Measurements from ENCODE around the gene CEP192. TPM values are rescaled to one million over a fixed set of nuclear protein-coding genes. Genes with fewer than 3 reads are reported as not detected.

The CEP192 gene
- total and polyA plus RNA-seq, 2 of the 13 experiments (the other 11 are each of a cell fraction or from before 2014, with no cell fraction given): 15.3 to 24.7 TPM

DNA sequence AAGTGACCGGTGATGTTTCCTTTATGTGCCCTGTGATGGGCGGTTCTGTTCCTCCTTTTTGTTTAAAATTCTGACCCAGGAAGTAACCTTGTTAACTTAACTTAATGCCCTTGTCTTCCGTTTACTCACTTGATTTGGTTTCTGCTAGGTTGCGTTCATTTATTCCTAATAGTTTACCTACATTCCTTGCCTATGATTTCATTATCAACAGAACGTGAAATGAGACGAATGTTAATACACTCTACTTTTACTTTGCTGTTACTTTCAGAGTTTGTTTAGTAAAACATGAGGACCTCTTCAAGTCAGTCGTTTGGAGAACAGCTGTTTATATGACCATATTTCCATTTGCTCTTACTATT, 638 bp downstream of the CEP192 start:
- peak overlapping the region; percentile 37 for H2AFZ ChIP-seq (ENCODE audit: low read length)
- H3K4me1 ChIP-seq (ENCODE audit: insufficient read depth, low read length): peaks cover 55% of the 10 kb centered on the region
- H3K79me2 ChIP-seq (ENCODE audit: insufficient read depth, low read length): peaks cover 51% of the 10 kb centered on the region
- no peaks in the 10 kb centered on the region for H4K20me1 ChIP-seq (ENCODE audit: insufficient read depth, low read length)
- BruUV-seq (replicated peaks): TSS peak; percentile 67
- peak overlapping the region; percentile 83 for H3K9ac ChIP-seq (ENCODE audit: insufficient read depth, low read depth, low read length)
- no peak for ATAC-seq
- in situ Hi-C loops (cut with HindIII; ENCODE audit: extremely low pct_ligation_motif_present, low pct_unique_long_range_greater_than_20kb) (no loop called here), intact Hi-C loops (cut with micrococcal nuclease; ENCODE audit: unreplicated experiment) (loop anchor here (5.0 to 10.0 kb wide), 3 partner anchors 44 to 641 kb away; partner anchors contain the start of gene SEH1L)
- DNase-seq (ENCODE audit: low spot score): no peak
- H3K4me2 ChIP-seq (ENCODE audit: low read depth, low read length): peak overlapping the region; percentile 68
- peak overlapping the region; percentile 87 to 96 (median 91) for H3K4me3 ChIP-seq (replicated peaks in 1 of 3; ENCODE audit: insufficient read depth in 1 of 3, low read depth in 2 of 3, low read length in 3 of 3)
- H3K36me3 ChIP-seq (replicated peaks in 1 of 2; ENCODE audit: control insufficient read depth in 1 of 2, insufficient read depth in 2 of 2, low read length in 2 of 2): peaks cover 0 to 3% of the 10 kb centered on the region in 2 experiments; a peak in 2 of 5 replicates
- peak; percentile 46 for FAIRE-seq
- POLR2A ChIA-PET: interaction anchor here (1.3 to 1.7 kb wide), 4 partner anchors 14 to 141 kb away, joined by 3 to 11 read pairs (median 6); partner anchors contain the start of genes PTPN2 and SEH1L
- H3K27me3 ChIP-seq (ENCODE audit: control insufficient read depth in 1 of 2, insufficient read depth in 2 of 2, low read length in 2 of 2): no peaks in the 10 kb centered on the region; a peak in 2 of 5 replicates
- H3K27ac ChIP-seq (ENCODE audit: extremely low read length, insufficient read depth, low read length): peak overlapping the region; percentile 86
- H3K9me3 ChIP-seq (ENCODE audit: low read length): no peaks in the 10 kb centered on the region
- under 1% methylated on average over 7 of the region's 7 CpGs for WGBS (ENCODE audit: low lambda C conversion rate)
- CTCF ChIA-PET (ENCODE audit: low intra/inter-chr PET ratio, low total read pairs): no interaction called here
- no peak for TF ChIP-seq NFYB (CRISPR knock-in tag; IDR thresholded peaks at IDR 0.05)
- TF ChIP-seq FOXM1 (CRISPR knock-in tag; IDR thresholded peaks at IDR 0.05): no peak
- TF ChIP-seq RXRB (CRISPR knock-in tag; IDR thresholded peaks at IDR 0.05; ENCODE audit: borderline replicate concordance): no peak
- no peak for TF ChIP-seq CSRNP2 (CRISPR knock-in tag; conservative IDR thresholded peaks at IDR 0.05; ENCODE audit: low read depth)
- no peak for TF ChIP-seq NR2F1 (CRISPR knock-in tag; IDR thresholded peaks at IDR 0.05)
- no peak for TF ChIP-seq TRIM24 (CRISPR knock-in tag; IDR thresholded peaks at IDR 0.05)
- TF ChIP-seq SP140L (CRISPR knock-in tag; IDR thresholded peaks at IDR 0.05; ENCODE audit: borderline replicate concordance): no peak
- no peak for TF ChIP-seq ZFP90 (CRISPR knock-in tag; IDR thresholded peaks at IDR 0.05; ENCODE audit: borderline replicate concordance)
- TF ChIP-seq FOXA3 (CRISPR knock-in tag; IDR thresholded peaks at IDR 0.05): no peak
- no peak for TF ChIP-seq ZNF34 (CRISPR knock-in tag; IDR thresholded peaks at IDR 0.05; ENCODE audit: borderline replicate concordance)
- TF ChIP-seq BORCS8-MEF2B (CRISPR knock-in tag; IDR thresholded peaks at IDR 0.05): no peak
- no peak for TF ChIP-seq HNRNPH1 (optimal IDR thresholded peaks at IDR 0.05; ENCODE audit: low read depth, low read length)
- TF ChIP-seq ZNF816 (CRISPR knock-in tag; IDR thresholded peaks at IDR 0.05; ENCODE audit: borderline replicate concordance): 0 out of 2 replicates have a peak, but pooled peaks have one; percentile 54
- no peak for TF ChIP-seq ZNF792 (CRISPR knock-in tag; IDR thresholded peaks at IDR 0.05)
- TF ChIP-seq KLF12 (CRISPR knock-in tag; IDR thresholded peaks at IDR 0.05; ENCODE audit: borderline replicate concordance): peak; percentile 4; the same call in 1 of the 2 replicates
- no peak for TF ChIP-seq KDM2A (CRISPR knock-in tag; IDR thresholded peaks at IDR 0.05; ENCODE audit: borderline replicate concordance, low read depth)
- TF ChIP-seq ZNF891 (CRISPR knock-in tag; IDR thresholded peaks at IDR 0.05): no peak
- TF ChIP-seq ESRRA (CRISPR knock-in tag; IDR thresholded peaks at IDR 0.05; ENCODE audit: low read depth): no peak
- no peak for TF ChIP-seq ZSCAN12 (CRISPR knock-in tag; IDR thresholded peaks at IDR 0.05)
- no peak for TF ChIP-seq ZNF253 (CRISPR knock-in tag; IDR thresholded peaks at IDR 0.05; ENCODE audit: borderline replicate concordance)
- no peak for TF ChIP-seq SAP130 (CRISPR knock-in tag; IDR thresholded peaks at IDR 0.05; ENCODE audit: low read depth)
- no peak for TF ChIP-seq ZFP36 (IDR thresholded peaks at IDR 0.05; ENCODE audit: borderline replicate concordance, low read depth, low read length, partially characterized antibody)
- TF ChIP-seq SKI (IDR thresholded peaks at IDR 0.05; ENCODE audit: partially characterized antibody): no peak
- no peak for TF ChIP-seq NFIB (CRISPR knock-in tag; IDR thresholded peaks at IDR 0.05; ENCODE audit: borderline replicate concordance)
- TF ChIP-seq ZNF383 (CRISPR knock-in tag; IDR thresholded peaks at IDR 0.05; ENCODE audit: borderline replicate concordance): no peak

All from HepG2 (cell line).